ENCODE results near the gene NPW. TPM values are rescaled to one million over a fixed set of nuclear protein-coding genes. Genes with fewer than 3 reads are reported as not detected.

Gene NPW
- total and polyA plus RNA-seq, 9 of the 15 experiments (the other 6 are each of a cell fraction or from before 2014, with no cell fraction given): 0.14 to 4.0 (median 2.6) TPM; not detected in 4

DNA sequence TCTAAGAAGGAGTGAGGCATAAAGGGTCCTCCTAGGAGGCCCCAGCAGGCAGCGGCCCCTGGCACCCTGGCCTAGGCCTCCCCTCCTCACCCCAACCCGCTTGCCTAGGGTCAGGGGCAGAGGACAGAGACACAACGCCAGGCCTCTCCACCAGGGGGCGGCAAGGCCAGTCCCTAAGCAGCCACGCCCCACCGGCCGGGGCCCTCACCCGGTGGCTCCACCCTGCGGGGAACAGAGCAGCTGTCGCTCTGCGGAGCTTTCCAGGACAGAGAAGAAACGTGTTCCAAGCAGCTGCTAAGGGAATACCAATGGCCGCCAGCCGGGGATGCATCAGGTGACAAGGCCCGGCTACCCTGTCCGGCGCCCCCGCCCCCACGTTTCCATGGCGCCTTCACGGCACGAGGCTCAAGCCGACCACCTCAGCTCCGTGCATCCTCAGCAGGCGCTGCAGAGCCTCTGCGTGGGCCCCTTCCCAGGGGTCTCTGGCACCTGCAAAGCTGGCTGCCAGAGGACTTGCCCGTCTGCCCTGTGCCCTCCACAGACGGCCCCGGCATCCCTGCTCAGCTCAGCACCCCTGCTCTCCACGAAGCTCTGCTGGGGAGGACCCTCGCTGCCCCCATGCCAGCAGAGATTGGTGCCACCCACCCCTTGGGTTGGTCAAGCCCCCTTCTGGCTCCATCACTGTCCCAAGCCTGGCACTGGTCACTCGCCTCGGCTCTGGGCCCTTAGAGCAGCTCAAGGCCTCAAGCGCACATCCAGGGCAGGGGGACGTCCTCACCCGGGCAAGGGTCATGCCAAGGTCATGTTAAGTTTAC, 15.6 kb upstream of the NPW start (continued):
- TF ChIP-seq, protein P1, sequence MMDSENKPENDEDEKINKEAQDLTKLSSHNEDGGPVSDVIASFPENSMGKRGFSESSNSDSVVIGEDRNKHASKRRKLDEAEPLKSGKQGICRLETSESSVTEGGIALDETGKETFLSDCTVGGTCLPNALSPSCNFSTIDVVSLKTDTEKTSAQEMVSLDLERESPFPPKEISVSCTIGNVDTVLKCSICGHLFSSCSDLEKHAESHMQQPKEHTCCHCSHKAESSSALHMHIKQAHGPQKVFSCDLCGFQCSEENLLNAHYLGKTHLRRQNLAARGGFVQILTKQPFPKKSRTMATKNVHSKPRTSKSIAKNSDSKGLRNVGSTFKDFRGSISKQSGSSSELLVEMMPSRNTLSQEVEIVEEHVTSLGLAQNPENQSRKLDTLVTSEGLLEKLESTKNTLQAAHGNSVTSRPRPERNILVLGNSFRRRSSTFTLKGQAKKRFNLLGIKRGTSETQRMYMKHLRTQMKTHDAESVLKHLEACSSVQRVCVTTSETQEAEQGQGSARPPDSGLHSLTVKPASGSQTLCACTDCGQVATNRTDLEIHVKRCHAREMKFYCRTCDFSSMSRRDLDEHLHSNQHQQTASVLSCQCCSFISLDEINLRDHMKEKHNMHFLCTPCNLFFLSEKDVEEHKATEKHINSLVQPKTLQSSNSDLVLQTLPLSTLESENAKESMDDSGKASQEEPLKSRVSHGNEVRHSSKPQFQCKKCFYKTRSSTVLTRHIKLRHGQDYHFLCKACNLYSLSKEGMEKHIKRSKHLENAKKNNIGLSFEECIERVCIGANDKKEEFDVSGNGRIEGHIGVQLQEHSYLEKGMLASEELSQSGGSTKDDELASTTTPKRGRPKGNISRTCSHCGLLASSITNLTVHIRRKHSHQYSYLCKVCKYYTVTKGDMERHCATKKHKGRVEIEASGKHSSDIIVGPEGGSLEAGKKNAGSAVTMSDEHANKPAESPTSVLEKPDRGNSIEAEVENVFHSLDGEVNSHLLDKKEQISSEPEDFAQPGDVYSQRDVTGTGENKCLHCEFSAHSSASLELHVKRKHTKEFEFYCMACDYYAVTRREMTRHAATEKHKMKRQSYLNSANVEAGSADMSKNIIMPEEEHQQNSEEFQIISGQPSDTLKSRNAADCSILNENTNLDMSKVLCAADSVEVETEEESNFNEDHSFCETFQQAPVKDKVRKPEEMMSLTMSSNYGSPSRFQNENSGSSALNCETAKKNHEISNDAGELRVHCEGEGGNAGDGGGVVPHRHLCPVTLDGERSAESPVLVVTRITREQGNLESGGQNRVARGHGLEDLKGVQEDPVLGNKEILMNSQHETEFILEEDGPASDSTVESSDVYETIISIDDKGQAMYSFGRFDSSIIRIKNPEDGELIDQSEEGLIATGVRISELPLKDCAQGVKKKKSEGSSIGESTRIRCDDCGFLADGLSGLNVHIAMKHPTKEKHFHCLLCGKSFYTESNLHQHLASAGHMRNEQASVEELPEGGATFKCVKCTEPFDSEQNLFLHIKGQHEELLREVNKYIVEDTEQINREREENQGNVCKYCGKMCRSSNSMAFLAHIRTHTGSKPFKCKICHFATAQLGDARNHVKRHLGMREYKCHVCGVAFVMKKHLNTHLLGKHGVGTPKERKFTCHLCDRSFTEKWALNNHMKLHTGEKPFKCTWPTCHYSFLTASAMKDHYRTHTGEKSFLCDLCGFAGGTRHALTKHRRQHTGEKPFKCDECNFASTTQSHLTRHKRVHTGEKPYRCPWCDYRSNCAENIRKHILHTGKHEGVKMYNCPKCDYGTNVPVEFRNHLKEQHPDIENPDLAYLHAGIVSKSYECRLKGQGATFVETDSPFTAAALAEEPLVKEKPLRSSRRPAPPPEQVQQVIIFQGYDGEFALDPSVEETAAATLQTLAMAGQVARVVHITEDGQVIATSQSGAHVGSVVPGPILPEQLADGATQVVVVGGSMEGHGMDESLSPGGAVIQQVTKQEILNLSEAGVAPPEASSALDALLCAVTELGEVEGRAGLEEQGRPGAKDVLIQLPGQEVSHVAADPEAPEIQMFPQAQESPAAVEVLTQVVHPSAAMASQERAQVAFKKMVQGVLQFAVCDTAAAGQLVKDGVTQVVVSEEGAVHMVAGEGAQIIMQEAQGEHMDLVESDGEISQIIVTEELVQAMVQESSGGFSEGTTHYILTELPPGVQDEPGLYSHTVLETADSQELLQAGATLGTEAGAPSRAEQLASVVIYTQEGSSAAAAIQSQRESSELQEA (IDR thresholded peaks at IDR 0.05; ENCODE audit: low read depth): no peak
- TF ChIP-seq BRD4 (IDR thresholded peaks at IDR 0.05) (no peak), HMBOX1 (IDR thresholded peaks at IDR 0.05) (no peak), ZNF41 (CRISPR knock-in tag; conservative IDR thresholded peaks at IDR 0.05) (no peak), ZNF75A (CRISPR knock-in tag; IDR thresholded peaks at IDR 0.05) (no peak), ZNF707 (CRISPR knock-in tag; conservative IDR thresholded peaks at IDR 0.05) (no peak)
- TF ChIP-seq, protein P2, sequence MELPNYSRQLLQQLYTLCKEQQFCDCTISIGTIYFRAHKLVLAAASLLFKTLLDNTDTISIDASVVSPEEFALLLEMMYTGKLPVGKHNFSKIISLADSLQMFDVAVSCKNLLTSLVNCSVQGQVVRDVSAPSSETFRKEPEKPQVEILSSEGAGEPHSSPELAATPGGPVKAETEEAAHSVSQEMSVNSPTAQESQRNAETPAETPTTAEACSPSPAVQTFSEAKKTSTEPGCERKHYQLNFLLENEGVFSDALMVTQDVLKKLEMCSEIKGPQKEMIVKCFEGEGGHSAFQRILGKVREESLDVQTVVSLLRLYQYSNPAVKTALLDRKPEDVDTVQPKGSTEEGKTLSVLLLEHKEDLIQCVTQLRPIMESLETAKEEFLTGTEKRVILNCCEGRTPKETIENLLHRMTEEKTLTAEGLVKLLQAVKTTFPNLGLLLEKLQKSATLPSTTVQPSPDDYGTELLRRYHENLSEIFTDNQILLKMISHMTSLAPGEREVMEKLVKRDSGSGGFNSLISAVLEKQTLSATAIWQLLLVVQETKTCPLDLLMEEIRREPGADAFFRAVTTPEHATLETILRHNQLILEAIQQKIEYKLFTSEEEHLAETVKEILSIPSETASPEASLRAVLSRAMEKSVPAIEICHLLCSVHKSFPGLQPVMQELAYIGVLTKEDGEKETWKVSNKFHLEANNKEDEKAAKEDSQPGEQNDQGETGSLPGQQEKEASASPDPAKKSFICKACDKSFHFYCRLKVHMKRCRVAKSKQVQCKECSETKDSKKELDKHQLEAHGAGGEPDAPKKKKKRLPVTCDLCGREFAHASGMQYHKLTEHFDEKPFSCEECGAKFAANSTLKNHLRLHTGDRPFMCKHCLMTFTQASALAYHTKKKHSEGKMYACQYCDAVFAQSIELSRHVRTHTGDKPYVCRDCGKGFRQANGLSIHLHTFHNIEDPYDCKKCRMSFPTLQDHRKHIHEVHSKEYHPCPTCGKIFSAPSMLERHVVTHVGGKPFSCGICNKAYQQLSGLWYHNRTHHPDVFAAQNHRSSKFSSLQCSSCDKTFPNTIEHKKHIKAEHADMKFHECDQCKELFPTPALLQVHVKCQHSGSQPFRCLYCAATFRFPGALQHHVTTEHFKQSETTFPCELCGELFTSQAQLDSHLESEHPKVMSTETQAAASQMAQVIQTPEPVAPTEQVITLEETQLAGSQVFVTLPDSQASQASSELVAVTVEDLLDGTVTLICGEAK (IDR thresholded peaks at IDR 0.05): no peak
- TF ChIP-seq, protein P2 (CRISPR knock-in tag; IDR thresholded peaks at IDR 0.05): no peak

Measured in K562 (cell line).